Measurements from ENCODE around the gene KRTAP5-5.
"Not testable (repeated sequence)": the region's sequence is repeated elsewhere in the genome, so short reads cannot be mapped to it uniquely, and the experiment has no call there.

KRTAP5-5 gene

GRCh38 chr11:1643146-1643690, 13.6 kb downstream of the KRTAP5-5 start:
- no peak for DNase-seq

- DNase-seq = no peak
Observed at GRCh38 chr11:1644601-1645356, 15.2 kb downstream of the KRTAP5-5 start.

GRCh38 chr11:1645357-1645821, 15.8 kb downstream of the KRTAP5-5 start:
- DNase-seq = no peak

- DNase-seq = not testable (repeated sequence)
Observed at GRCh38 chr11:1646540-1646939, 17.0 kb downstream of the KRTAP5-5 start.

GRCh38 chr11:1647901-1648652, 18.5 kb downstream of the KRTAP5-5 start:
- DNase-seq = no peak

GRCh38 chr11:1648653-1649420, 19.3 kb downstream of the KRTAP5-5 start:
- DNase-seq = no peak

GRCh38 chr11:1650034-1650917, 20.7 kb downstream of the KRTAP5-5 start:
- no peak for DNase-seq

- no peak for DNase-seq
Observed at GRCh38 chr11:1650918-1651262, 21.3 kb downstream of the KRTAP5-5 start.

GRCh38 chr11:1651411-1651980, 21.9 kb downstream of the KRTAP5-5 start:
- DNase-seq = no peak

- DNase-seq = no peak
Observed at GRCh38 chr11:1652026-1652425, 22.5 kb downstream of the KRTAP5-5 start.

- no peak for DNase-seq
Observed at GRCh38 chr11:1652442-1652770, 22.8 kb downstream of the KRTAP5-5 start.

- DNase-seq = peak; percentile 46
Observed at GRCh38 chr11:1652771-1653540, 23.4 kb downstream of the KRTAP5-5 start.

- no peak for DNase-seq
Observed at GRCh38 chr11:1653541-1654387, 24.2 kb downstream of the KRTAP5-5 start.

- no peak for DNase-seq
Observed at GRCh38 chr11:1654388-1655167, 25.0 kb downstream of the KRTAP5-5 start.

- no peak for DNase-seq
Observed at GRCh38 chr11:1655168-1656060, 25.8 kb downstream of the KRTAP5-5 start.

- no peak for DNase-seq
Observed at GRCh38 chr11:1656061-1656441, 26.5 kb downstream of the KRTAP5-5 start.

- no peak for DNase-seq
Observed at GRCh38 chr11:1656670-1657069, 27.1 kb downstream of the KRTAP5-5 start.

- no peak for DNase-seq
Observed at GRCh38 chr11:1659506-1659905, 29.9 kb downstream of the KRTAP5-5 start.
